ENCODE results near the gene SAMD13. TPM values are rescaled to one million over a fixed set of nuclear protein-coding genes. Genes with fewer than 3 reads are reported as not detected.

SAMD13 gene

Small RNAs within 50 kb of the gene (small RNA-seq; reads per million reads assigned to genes)
- gene RF00410 (ENCODE audit: insufficient read depth): not detected

Data from mesendoderm (in vitro differentiated cells).